H9 (cell line): Measurements from ENCODE around the gene VRK1. TPM values are rescaled to one million over a fixed set of nuclear protein-coding genes. Genes with fewer than 3 reads are reported as not detected.

Source experiments
- DNase-seq: peaks from one replicate; pipeline ENCODE4 v3.0.0-alpha.2; 2017
- H2AFZ ChIP-seq: one replicate; pipeline ENCODE4 v1.6.1; 2013; ENCODE audit warnings: mild to moderate bottlenecking, low read length, control low read depth, moderate library complexity
- H2AK5ac ChIP-seq: 2 replicates; pipeline ENCODE4 v1.6.1; 2013; ENCODE audit warnings: low read length, control low read depth, mixed read lengths; ENCODE audit not compliant: insufficient read length
- H2BK120ac ChIP-seq: one replicate; pipeline ENCODE4 v1.6.1; 2013; ENCODE audit warnings: low read depth, mild to moderate bottlenecking, low read length, control low read depth, inconsistent platforms; ENCODE audit not compliant: poor library complexity, severe bottlenecking
- H2BK12ac ChIP-seq: 2 replicates; pipeline ENCODE4 v1.6.1; 2013; ENCODE audit warnings: low read length, control low read depth, mixed read lengths, low read depth; ENCODE audit not compliant: insufficient read length
- H2BK15ac ChIP-seq: 2 replicates; pipeline ENCODE4 v1.6.1; 2013; ENCODE audit warnings: low read depth, low read length, control low read depth
- H2BK20ac ChIP-seq: one replicate; pipeline ENCODE4 v1.6.1; 2013; ENCODE audit warnings: low read depth, mild to moderate bottlenecking, low read length, control low read depth, inconsistent platforms; ENCODE audit not compliant: poor library complexity, severe bottlenecking
- H2BK5ac ChIP-seq: 2 replicates; pipeline ENCODE4 v1.6.1; 2013; ENCODE audit warnings: low read length, control low read depth, mixed read lengths; ENCODE audit not compliant: insufficient read length
- H3K14ac ChIP-seq: 2 replicates; pipeline ENCODE4 v1.6.1; 2013; ENCODE audit warnings: low read length, control low read depth; ENCODE audit not compliant: insufficient read depth
- H3K18ac ChIP-seq: 2 replicates; pipeline ENCODE4 v1.6.1; 2013; ENCODE audit warnings: low read depth, mild to moderate bottlenecking, mixed read lengths, low read length, control low read depth; ENCODE audit not compliant: insufficient read length
- H3K23ac ChIP-seq: 2 replicates; pipeline ENCODE4 v1.6.1; 2013; ENCODE audit warnings: low read length, control low read depth, mixed read lengths, low read depth; ENCODE audit not compliant: insufficient read length
- H3K23me2 ChIP-seq: 2 replicates; pipeline ENCODE4 v1.6.1; 2013; ENCODE audit warnings: low read depth, mild to moderate bottlenecking, mixed read lengths, low read length, control low read depth; ENCODE audit not compliant: insufficient read length, poor library complexity, severe bottlenecking
- H3K27ac ChIP-seq: 2 replicates; pipeline ENCODE4 v1.5.1; 2013; ENCODE audit warnings: low read length, control low read depth, mixed read lengths, low read depth; ENCODE audit not compliant: insufficient read length
- H3K27me3 ChIP-seq: 2 replicates; pipeline ENCODE4 v1.6.1; 2013; ENCODE audit warnings: low read length, control low read depth, inconsistent platforms; ENCODE audit not compliant: insufficient read depth
- H3K4ac ChIP-seq: 2 replicates; pipeline ENCODE4 v1.6.1; 2013; ENCODE audit warnings: low read depth, mild to moderate bottlenecking, control low read depth, inconsistent platforms, low read length, moderate library complexity
- H3K4me1 ChIP-seq: 2 replicates; pipeline ENCODE4 v1.6.1; 2013; ENCODE audit warnings: low read length, control low read depth, inconsistent platforms; ENCODE audit not compliant: insufficient read depth
- H3K4me2 ChIP-seq: 2 replicates; pipeline ENCODE4 v1.6.1; 2013; ENCODE audit warnings: low read length, control low read depth, mixed read lengths; ENCODE audit not compliant: insufficient read length, insufficient read depth
- H3K56ac ChIP-seq: 2 replicates; pipeline ENCODE4 v1.6.1; 2013; ENCODE audit warnings: low read depth, mild to moderate bottlenecking, mixed read lengths, low read length, control low read depth; ENCODE audit not compliant: insufficient read length
- H3K79me1 ChIP-seq: 2 replicates; pipeline ENCODE4 v1.6.1; 2013; ENCODE audit warnings: low read depth, mild to moderate bottlenecking, moderate library complexity, low read length, control low read depth, inconsistent platforms; ENCODE audit not compliant: insufficient read depth, poor library complexity, severe bottlenecking
- H3K79me2 ChIP-seq: 2 replicates; pipeline ENCODE4 v1.6.1; 2013; ENCODE audit warnings: low read length, control low read depth, inconsistent platforms; ENCODE audit not compliant: insufficient read depth
- H3K9ac ChIP-seq: 2 replicates; pipeline ENCODE4 v1.6.1; 2013; ENCODE audit warnings: low read length, control low read depth, mixed read lengths; ENCODE audit not compliant: insufficient read length; ENCODE audit errors: extremely low read depth
- H3K9me3 ChIP-seq: one replicate; pipeline ENCODE4 v1.6.1; 2013; ENCODE audit warnings: low read depth, low read length, inconsistent platforms; ENCODE audit not compliant: control insufficient read depth
- H3T11ph ChIP-seq: one replicate; pipeline ENCODE4 v1.6.1; 2013; ENCODE audit warnings: mild to moderate bottlenecking, low read length, control low read depth, inconsistent platforms
- H4K20me1 ChIP-seq: one replicate; pipeline ENCODE4 v1.6.1; 2013; ENCODE audit not compliant: control insufficient read depth, insufficient read length, insufficient read depth
- H4K5ac ChIP-seq: 2 replicates; pipeline ENCODE4 v1.6.1; 2013; ENCODE audit warnings: low read depth, mild to moderate bottlenecking, mixed read lengths, low read length, control low read depth; ENCODE audit not compliant: insufficient read length
- H4K8ac ChIP-seq: replicated peaks from 2 replicates; pipeline ENCODE4 v1.6.1; 2013; ENCODE audit warnings: low read length, control low read depth, mixed read lengths, low read depth; ENCODE audit not compliant: insufficient read length
- H4K91ac ChIP-seq: 2 replicates; pipeline ENCODE4 v1.6.1; 2013; ENCODE audit warnings: low read depth, mild to moderate bottlenecking, moderate library complexity, mixed read lengths, low read length, control low read depth; ENCODE audit not compliant: insufficient read length
- H3K27ac Mint-ChIP-seq, 3 experiments: 2 replicates in 2 of 3; 3 replicates in 1 of 3; pipeline ENCODE4 v1.8.0; 2020 to 2021; ENCODE audit warnings: mixed read lengths in 3 of 3, mild to moderate bottlenecking in 1 of 3, moderate library complexity in 1 of 3
- H3K27me3 Mint-ChIP-seq: 2 replicates; pipeline ENCODE4 v1.8.0; 2021; ENCODE audit warnings: low read depth, mild to moderate bottlenecking, moderate library complexity, mixed read lengths
- H3K36me3 Mint-ChIP-seq, 3 experiments: 2 replicates in 2 of 3; 3 replicates in 1 of 3; pipeline ENCODE4 v1.8.0; 2020 to 2021; ENCODE audit warnings: low read depth in 3 of 3, mixed read lengths in 3 of 3; ENCODE audit not compliant: insufficient read depth in 1 of 3
- H3K4me1 Mint-ChIP-seq, 2 experiments: 2 replicates each; pipeline ENCODE4 v1.8.0; 2020; ENCODE audit warnings: mixed read lengths in 2 of 2
- H3K4me3 Mint-ChIP-seq, 2 experiments: 2 replicates in 1 of 2; 3 replicates in 1 of 2; pipeline ENCODE4 v1.8.0; 2020 to 2021; ENCODE audit warnings: mild to moderate bottlenecking in 2 of 2, mixed read lengths in 2 of 2, moderate library complexity in 1 of 2
- H3K9me3 Mint-ChIP-seq, 2 experiments: 2 replicates in 1 of 2; 3 replicates in 1 of 2; pipeline ENCODE4 v1.8.0; 2020; ENCODE audit warnings: mild to moderate bottlenecking in 2 of 2, mixed read lengths in 2 of 2, moderate library complexity in 1 of 2
- WGBS: extraction: QIAGEN DNeasy Blood & Tissue Kit; methylation state at CpG from one replicate; pipeline ENCODE4 v1.1.7; 2013; ENCODE audit warnings: missing lambda C conversion rate, low lambda C conversion rate, mixed read lengths; ENCODE audit not compliant: insufficient read length; ENCODE audit errors: extremely low coverage; 5-methylcytosine and 5-hydroxymethylcytosine counted together
- total RNA-seq: library from RNA; stranded (reverse); gene quantifications from 2 replicates; pipeline ENCODE4 v1.2.1, GENCODE V29; 2021
- TF ChIP-seq, protein P1 (sequence below): fragments of 200-600 bp; sonication (generic); conservative IDR thresholded peaks from 3 replicates; pipeline ENCODE4 v1.8.0; 2021; ENCODE audit warnings: antibody characterized with exemption, mild to moderate bottlenecking

The VRK1 gene
- total RNA-seq, 1 experiment from 2014 or later = 55.7 TPM

DNA sequence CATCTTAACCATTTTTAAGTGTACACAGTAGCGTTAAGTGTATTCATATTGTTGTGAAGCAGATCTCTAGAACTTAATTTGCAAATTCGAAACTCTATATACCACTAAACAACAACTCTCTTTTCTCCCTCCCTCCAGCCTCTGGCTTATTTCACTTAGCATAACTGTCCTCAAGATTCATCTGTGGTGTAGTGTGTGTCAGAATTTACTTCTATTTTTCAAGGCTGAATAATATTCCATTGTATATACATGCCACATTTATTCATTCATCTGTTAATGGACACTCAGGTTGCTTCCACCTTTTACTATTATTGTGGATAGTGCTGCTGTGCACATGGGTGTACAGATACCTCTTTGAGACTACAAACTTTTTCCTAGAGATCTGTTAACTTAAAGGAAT lies 26.5 kb downstream of the VRK1 start:
- Histone ChIP-seq H3K79me1 (peaks cover 6% of the 10 kb centered on the region), H2BK15ac (no peak overlapping the region), H3K56ac (no peak overlapping the region), H3K23me2 (no peaks in the 10 kb centered on the region), H2BK12ac (no peak overlapping the region), H4K8ac (no peak overlapping the region), H3K23ac (no peak overlapping the region), H3K4ac (no peak overlapping the region), H4K20me1 (no peaks in the 10 kb centered on the region), H3K9me3 (no peaks in the 10 kb centered on the region), H3K27ac (no peak overlapping the region), H3K18ac (no peak overlapping the region), H4K91ac (no peak overlapping the region), H3K9ac (no peak overlapping the region), H3T11ph (no peak overlapping the region), H4K5ac (no peak overlapping the region), H3K4me2 (no peak overlapping the region), H3K4me1 (no peaks in the 10 kb centered on the region; the same call in 1 of the 2 replicates), H2BK5ac (no peak overlapping the region), H3K27me3 (no peaks in the 10 kb centered on the region), H2AK5ac (no peak overlapping the region), H2AFZ (no peak overlapping the region), H2BK20ac (no peak overlapping the region), H3K14ac (no peak overlapping the region), H3K79me2 (peaks cover 18% of the 10 kb centered on the region; the same call in 1 of the 2 replicates), H2BK120ac (no peak overlapping the region)
- Mint-ChIP-seq H3K36me3 (peaks cover 0 to 5% (median 0%) of the 10 kb centered on the region in 3 experiments; a peak in 2 of 7 replicates), H3K27me3 (no peaks in the 10 kb centered on the region), H3K4me3 (no peak overlapping the region), H3K27ac (no peak overlapping the region), H3K9me3 (no peaks in the 10 kb centered on the region), H3K4me1 (peaks cover 9 to 19% of the 10 kb centered on the region in 2 experiments)
- no peak for DNase-seq
- TF ChIP-seq, protein P1, sequence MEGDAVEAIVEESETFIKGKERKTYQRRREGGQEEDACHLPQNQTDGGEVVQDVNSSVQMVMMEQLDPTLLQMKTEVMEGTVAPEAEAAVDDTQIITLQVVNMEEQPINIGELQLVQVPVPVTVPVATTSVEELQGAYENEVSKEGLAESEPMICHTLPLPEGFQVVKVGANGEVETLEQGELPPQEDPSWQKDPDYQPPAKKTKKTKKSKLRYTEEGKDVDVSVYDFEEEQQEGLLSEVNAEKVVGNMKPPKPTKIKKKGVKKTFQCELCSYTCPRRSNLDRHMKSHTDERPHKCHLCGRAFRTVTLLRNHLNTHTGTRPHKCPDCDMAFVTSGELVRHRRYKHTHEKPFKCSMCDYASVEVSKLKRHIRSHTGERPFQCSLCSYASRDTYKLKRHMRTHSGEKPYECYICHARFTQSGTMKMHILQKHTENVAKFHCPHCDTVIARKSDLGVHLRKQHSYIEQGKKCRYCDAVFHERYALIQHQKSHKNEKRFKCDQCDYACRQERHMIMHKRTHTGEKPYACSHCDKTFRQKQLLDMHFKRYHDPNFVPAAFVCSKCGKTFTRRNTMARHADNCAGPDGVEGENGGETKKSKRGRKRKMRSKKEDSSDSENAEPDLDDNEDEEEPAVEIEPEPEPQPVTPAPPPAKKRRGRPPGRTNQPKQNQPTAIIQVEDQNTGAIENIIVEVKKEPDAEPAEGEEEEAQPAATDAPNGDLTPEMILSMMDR = no peak
- no CpG with 5 or more reads among the region's 2 CpGs for WGBS
